CD1c-positive myeloid dendritic cell (primary cell): ENCODE data around the gene MAPK1IP1L.
"Not testable (repeated sequence)": the region's sequence is repeated elsewhere in the genome, so short reads cannot be mapped to it uniquely, and the experiment has no call there.

Experiments used
- DNase-seq: peaks from one replicate; pipeline ENCODE4 v3.0.0-alpha.2; 2016; ENCODE audit errors: extremely low spot score

The MAPK1IP1L gene

GRCh38 chr14:55054098-55054497 lies 2.7 kb downstream of the MAPK1IP1L start:
- no peak for DNase-seq

GRCh38 chr14:55057919-55058318 lies 6.5 kb downstream of the MAPK1IP1L start:
- no peak for DNase-seq

- no peak for DNase-seq
These were observed 7.9 kb downstream of the MAPK1IP1L start for GRCh38 chr14:55059333-55059732.

DNA sequence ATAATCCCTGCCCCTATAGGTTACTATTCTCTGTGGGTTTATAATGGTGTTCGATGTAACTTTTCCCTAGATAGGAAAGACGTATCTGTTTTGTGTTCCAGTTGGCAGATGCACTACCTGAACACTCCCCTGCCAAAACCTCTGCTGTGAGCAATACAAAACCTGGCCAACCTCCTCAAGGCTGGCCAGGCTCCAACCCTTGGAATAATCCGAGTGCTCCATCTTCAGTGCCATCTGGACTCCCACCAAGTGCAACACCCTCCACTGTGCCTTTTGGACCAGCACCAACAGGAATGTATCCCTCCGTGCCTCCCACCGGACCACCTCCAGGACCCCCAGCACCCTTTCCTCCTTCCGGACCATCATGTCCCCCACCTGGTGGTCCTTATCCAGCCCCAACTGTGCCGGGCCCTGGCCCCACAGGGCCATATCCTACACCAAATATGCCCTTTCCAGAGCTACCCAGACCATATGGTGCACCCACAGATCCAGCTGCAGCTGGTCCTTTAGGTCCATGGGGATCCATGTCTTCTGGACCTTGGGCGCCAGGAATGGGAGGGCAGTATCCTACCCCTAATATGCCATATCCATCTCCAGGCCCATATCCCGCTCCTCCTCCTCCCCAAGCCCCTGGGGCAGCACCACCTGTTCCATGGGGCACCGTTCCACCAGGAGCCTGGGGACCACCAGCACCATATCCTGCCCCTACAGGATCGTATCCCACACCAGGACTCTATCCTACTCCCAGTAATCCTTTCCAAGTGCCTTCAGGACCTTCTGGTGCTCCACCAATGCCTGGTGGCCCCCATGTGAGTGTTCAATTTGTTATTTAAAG lies 11.3 kb downstream of the MAPK1IP1L start:
- no peak for DNase-seq

GRCh38 chr14:55064896-55065295 lies 13.4 kb downstream of the MAPK1IP1L start:
- DNase-seq: not testable (repeated sequence)

DNA sequence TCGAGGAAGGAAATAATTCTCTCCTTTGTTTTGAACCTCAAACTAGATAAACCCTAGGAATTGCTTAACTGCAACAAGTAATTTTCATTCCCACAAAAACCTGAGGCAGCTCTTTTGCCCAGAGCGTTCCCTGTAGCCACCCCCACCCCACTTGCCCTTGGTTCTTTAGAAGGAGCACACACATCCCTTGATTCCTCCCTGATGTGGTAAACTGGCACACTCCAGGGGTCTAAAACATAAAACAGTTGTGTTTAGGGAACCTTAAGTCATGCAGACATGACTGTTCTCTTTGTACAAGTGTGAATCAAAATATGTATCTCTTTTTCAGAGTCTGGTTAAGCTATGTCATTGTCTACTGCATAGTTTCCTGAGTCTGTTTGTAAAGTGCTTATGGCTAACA lies 14.0 kb downstream of the MAPK1IP1L start:
- no peak for DNase-seq

DNA sequence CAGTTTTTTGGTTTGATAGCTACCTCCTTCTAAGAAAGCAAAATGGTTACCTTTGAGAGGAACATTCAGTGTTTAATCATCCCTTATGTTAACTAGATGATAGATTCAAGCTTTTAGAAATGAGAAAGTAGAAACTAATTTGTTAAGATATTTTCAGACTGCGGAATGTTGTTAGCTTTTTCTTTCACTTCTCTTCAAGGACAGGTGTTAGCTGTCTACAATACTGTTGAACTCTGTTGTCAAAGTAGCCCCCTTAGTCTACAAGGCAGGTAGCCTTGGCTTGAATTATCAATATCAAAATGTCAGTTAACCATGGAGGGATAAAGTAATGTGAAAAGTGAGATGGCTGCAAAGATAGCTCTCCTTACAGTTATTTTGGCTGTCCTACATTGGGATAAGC lies 14.8 kb downstream of the MAPK1IP1L start:
- DNase-seq: no peak

- DNase-seq: peak; percentile 38
These were observed 19.5 kb downstream of the MAPK1IP1L start for GRCh38 chr14:55070981-55071411.

DNA sequence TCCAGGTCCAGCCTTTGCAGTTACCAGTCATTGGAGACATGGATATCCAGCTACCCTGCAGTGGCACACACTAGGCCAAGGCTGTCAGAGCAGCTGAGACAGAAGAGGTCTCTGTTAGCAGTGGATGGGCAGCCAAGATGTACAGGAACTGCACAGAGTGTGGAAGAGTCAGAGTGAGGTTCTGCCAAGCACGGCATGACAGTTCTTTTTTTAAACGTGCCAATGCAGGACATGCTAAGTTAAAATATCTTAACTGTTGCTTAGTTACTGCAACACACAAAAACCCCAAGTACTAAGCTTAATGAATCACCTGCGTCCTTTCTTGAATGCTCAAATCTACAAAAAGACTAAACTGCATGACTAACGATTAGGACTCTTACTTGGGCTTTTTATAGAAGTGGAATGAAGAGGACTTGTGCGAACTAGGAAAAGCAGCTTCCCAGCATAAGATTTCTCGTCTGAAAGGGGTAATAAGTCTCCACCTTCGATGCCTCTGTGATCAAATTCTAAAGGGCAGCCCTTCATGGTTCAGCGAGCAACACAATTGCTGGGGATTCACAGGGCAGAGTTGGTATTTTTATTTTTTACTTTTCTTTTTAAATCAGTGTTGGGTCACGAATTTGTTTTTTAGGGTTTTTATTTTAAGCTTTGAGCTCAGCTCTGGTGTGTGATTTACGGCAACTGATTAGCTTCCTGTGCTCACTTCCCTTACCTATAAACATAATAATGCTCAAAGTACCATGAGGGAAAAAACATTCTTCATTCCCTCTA lies 20.6 kb downstream of the MAPK1IP1L start:
- DNase-seq: peak; percentile 30

GRCh38 chr14:55073856-55074255 lies 22.4 kb downstream of the MAPK1IP1L start:
- DNase-seq: no peak

DNA sequence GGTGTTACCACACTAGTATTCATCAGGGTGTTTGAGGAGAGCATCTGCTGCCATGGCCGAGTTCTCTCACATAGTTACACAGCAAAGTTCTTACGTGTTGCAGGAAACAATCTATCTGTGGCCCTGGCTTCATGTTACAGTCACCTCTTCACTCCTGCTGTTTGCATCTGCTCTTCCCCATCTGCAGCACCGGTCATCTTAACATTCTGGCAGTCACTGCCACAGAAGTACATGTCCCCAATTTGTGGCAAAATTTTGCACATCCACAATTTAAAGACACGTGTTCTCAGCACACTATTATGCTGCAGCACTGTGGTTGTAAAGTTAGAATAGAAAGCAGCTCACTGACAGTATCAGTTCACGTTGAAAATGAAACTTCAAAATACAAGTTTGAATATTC lies 23.2 kb downstream of the MAPK1IP1L start:
- no peak for DNase-seq

GRCh38 chr14:55075628-55076175 lies 24.3 kb downstream of the MAPK1IP1L start:
- no peak for DNase-seq

GRCh38 chr14:55077170-55078151 lies 26.0 kb downstream of the MAPK1IP1L start:
- DNase-seq: peak; percentile 40

- peak; percentile 79 for DNase-seq
These were observed 28.5 kb downstream of the MAPK1IP1L start for GRCh38 chr14:55079961-55080360.

GRCh38 chr14:55084401-55085059 lies 33.1 kb downstream of the MAPK1IP1L start:
- peak; percentile 75 for DNase-seq

GRCh38 chr14:55085060-55085660 lies 33.7 kb downstream of the MAPK1IP1L start:
- DNase-seq: no peak

DNA sequence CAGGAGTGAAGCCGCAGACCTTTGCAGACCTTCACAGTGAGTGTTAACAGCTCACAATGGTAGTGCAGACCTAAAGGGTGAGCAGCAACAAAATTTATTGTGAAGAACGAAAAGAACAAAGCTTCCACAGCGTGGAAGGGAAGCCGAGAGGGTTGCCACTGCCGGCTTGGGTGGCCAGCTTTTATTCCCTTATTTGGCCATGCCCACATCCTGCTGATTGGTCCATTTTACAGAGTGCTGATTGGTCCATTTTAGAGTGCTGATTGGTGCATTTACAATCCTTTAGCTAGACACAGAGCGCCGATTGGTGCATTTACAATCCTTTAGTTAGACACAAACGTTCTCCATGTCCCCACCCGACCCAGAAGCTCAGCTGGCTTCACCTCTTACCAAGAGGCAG lies 35.5 kb downstream of the MAPK1IP1L start:
- DNase-seq: no peak

GRCh38 chr14:55088356-55088755 lies 36.9 kb downstream of the MAPK1IP1L start:
- DNase-seq: no peak

DNA sequence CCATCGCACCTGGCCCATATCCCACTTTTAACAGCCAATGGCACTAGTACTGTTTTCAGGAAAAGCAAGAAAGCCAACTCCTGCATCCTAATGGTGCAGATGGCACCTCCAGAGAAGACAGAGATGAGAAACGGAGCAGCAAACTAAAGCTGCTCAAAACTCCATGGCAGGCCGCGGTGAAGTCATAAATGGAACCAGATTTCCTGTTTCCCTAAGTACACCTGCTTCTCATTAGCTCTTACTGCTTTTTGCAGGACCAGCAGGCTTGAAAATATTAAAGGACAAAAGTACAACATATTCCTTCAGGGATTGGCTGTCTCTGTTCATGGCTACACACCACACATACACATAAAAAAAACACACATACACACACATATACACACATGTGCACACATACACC lies 40.9 kb downstream of the MAPK1IP1L start:
- DNase-seq: no peak
